HG02884 (cell line): ENCODE measurements around the gene DIP2C.
"Not testable (repeated sequence)": the region's sequence is repeated elsewhere in the genome, so short reads cannot be mapped to it uniquely, and the experiment has no call there.

Experiments
- ATAC-seq: cut with Tn5 transposase; IDR thresholded peaks from one replicate; pipeline ENCODE4 v1.9.1; 2021; ENCODE audit warnings: mild to moderate bottlenecking, moderate library complexity; ENCODE audit not compliant: unreplicated experiment

Gene DIP2C

DNA sequence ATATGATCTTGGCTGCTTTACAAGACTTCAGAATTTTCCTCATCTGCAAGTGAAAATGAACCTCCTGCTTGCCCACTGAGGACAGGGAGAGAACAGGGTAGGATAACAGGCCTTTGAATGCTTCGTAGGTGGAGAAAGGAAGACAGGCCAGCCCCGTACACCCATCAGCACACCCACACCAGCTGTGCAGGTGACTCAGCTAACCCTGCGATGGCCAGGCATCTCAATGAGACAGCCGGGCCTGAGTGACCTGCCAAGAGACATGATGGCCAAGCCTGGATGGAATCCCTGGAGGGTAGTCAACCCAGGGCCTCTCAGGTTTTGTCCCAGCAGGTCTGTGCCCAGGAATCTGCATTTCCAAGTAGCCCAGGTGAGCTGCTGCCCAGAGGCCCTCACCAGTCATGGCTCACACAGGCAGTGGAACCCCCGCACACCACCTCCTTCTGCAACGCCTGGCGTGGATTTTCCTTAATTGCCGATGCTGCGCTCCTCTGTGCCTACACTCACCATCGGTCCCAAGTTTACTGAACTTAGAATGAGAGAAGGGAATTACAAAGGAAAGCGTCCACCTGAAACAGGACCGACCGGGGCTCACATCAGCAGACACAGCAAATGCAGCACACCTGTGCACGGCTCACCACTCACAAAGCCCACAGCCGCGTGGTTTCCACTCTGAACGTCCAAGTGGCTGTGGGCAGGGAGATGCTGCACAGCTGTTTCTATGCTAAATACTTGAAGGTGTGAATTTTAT is 163.7 kb downstream of the DIP2C start:
- no peak for ATAC-seq

DNA sequence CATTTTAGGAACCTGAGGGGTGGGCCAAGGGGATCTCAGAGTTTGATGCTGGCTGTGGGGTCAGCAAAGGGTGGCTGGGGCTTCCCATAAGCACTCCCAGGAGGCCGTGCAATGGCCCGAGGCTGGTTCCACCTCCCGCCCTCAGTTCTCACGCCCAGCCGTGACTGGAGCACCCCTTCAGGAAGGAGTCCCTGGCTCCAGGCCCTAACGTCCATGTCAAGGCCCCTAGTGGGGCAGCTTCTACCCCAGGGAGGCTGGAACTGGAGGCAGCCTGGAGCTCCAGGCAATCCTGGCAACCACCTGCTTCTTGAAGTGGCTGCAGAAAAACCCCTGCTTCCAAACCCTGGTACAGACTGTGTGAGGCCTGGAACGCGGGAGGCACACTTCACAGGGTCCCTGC is 165.5 kb downstream of the DIP2C start:
- ATAC-seq, result no peak

DNA sequence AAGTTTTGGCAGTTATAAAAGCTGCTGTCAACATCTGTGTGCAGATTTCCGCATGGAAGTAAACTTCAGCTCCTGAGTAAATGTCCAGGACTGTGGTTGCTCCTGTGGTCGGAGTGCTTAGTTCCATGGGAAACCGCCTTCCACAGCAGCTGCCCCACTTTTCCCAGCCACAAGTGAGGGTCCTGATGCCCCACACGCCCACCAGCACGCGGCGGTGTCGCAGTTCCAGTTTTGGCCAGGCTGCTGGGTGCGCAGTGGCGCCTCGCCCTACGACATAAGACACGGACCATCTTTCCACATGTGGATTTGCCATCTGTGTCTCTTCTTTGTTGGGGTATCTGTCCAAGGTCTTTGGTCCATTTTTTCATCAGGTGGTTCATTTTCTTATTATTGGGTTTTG is 167.1 kb downstream of the DIP2C start:
- no peak for ATAC-seq

DNA sequence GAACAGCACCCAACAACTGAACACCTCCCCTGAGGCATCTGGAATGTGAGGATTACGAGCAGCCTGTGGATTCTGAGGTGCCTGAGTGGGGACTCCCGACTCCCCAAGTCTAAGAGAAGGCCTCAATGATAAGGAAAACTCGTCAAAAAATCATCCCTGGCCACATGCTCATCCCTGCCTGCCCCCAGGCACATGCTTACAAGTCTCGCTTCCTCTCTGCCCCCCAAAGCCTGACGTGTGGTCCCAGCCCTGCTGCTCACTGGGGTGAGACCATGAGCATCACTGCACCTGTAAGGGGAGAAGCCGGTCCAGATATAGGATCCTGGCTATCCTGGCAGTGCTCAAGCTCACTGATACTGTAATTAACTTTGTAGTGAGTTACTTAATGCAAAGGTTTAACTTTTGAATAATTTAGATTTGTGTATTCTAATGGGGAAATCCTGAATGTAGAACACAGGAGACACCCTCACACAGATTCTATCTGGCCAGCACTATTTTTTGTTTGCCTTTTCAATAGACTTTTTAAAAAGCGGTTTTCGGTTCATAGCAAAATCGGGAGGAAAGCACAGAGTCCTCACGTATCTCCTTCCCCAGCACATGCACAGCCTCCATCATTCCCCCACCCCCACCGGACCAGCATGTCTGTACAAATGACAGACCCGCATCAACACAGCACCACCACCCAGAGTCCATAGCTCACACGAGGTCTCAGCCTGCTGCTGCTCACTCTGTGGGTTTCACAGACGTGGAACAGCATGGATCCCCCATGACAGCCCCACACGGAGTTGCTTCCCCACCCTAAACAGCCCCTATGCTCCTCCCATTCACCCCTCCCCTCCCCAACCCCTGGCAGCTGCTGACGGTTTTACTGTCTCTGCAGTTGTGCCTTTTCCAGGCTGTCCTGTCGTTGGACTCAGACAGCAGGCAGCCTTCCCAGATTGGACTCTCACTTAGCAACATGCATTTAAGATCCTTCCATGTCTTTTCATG is 167.9 kb downstream of the DIP2C start:
- no peak for ATAC-seq

DNA sequence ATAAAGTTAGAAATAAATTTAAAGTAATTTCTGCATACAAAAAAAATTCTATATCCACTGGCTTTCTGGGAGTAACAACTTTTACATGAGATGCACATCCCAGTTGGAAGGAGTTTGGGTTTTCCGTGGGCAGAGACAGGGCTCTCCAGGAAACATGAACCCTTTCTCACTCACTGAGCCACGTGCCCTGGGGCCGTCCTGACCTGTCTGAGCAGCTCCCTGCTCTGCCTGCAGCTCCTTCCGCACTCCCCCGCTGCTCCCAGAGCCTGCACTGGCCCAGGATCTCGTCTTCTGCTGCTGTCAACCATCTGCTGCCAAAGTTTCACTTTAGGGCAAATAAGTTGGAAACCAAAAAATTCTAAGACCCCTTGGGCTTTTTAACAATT is 169.1 kb downstream of the DIP2C start:
- ATAC-seq, result no peak

DNA sequence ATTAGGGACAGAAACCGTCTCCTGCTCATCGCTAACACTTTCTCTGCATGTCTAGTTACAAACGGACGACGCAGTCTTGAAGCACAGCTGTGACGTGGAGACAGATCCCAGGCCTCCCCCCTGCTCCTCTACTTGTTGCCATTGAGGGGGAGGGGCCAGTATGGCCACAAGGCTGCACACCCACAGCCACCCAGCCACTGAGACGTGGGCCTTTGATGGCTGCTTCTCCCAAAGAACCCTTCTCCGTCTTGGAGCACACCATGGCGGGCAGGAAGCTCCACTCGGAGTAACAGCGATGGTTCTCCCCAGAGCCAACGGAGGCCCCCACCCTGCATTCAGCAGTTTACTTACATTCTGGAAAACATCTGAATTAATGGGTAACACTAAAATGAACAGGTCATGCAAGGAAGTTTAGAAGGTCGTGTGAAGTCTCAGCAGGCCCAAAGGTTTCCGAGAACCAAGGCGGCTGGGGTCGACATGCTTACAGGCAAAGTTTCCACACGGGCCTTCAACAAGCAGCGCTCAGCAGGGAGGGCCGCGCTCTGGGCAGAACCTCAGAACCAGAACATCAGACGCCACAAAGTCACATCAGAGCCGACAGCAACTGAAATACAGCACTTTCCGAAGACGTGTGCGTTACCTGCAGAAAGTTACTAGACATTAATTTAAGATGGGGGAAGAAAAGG is 169.6 kb downstream of the DIP2C start:
- no peak for ATAC-seq

DNA sequence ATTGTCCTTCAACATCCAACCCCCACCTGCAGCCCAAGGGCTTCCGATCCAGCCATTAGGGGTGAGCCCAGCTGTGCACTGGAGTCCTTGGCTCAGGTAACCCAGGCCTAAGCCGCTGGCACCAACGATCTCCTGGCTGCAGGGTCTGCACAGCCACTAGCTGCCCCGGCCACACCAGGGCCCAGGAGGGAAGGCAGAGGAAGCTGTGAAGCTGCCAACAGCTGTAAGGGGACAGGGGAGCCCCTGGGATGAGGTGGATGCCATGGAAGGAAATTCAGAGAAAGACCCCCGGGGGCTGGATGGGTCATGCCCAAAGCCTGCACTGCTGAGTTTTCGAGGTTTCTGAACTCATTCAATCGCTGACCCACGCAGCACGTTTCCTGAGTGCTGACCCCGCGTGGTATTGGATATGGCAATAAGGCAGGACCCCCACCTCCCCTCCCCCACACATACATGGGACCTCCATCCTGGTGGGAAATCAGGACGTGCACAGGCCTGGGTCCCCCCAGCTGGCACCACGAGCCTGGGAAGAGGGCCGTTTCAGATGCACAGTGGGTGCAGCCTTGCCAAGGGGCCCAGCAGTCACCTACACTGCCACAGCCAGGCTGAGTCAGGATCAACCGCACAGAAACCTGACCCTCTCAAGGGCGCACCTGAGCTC is 170.3 kb downstream of the DIP2C start:
- no peak for ATAC-seq

DNA sequence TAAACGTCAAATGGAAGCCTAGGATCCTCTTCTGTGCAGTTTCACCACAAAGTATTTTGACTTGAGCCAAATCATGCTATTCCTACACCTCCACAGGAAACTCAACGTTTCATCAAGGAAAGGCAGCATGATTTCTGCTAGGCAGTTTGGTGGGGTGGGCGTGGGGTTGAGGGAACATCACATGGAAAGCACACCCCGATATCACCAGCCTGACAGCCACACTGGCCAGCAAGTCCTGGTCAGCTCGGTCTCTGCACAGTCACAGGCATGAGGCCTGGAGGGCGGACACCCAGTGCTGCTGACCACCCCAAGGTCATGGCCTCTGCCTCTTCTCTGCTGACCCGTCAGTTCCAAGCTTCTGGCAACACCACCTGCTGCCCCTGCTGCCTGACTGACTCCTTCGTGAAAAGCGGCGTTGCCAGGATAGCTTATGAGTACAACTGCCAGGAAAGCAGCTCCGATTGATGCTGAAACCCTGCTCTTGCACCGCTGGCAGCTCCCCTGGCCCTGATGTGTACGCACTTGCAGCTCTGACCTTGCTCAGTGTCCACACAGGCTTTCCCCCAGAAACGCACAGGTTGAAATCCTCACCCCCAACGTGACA is 171.5 kb downstream of the DIP2C start:
- ATAC-seq, result no peak

DNA sequence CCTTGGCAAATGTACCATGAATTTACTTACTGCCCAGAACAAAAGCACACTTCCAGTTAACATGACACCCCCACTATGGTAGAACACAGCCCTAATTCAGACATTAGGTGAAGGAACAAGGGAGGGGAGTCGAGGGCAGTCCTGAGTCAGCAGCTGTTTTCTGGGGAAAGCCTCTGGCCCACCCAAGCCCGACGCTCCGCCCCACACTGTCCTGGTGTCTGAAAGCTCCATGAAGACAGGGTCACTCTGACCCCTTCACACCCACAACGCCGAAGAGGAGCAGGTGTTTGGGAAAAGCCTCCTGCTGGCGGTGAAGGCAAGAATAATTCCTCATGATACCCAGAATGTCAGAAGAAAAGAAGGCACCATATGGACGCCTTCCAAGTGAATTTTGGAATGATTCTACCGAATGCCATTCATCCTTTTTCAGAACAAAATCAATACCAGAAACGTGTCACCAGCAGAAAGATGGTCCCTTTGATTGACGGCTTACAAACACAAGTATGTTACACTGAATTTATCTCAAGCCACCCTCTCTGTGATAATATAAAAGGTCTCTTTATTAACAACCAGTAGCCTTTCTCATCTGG is 172.1 kb downstream of the DIP2C start:
- ATAC-seq, result no peak

DNA sequence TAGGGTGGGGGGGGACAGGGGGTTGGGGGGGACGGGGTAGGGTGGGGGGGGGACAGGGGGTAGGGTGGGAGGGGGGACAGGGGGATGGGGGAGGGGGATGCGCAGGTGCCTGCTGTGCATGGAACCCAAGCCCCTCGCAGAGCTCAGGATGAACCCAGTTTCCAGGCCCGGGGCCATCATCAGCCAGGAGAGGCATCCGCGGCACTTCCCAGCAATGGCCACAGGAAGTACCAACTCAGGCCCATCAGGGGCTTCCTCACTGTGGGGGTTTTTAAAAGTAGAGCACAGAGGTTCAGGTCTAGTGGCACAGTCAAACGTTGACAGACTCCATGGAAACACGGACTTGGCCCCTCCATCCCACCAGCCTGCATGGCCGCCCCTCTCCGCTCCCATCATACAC is 172.7 kb downstream of the DIP2C start:
- no peak for ATAC-seq

DNA sequence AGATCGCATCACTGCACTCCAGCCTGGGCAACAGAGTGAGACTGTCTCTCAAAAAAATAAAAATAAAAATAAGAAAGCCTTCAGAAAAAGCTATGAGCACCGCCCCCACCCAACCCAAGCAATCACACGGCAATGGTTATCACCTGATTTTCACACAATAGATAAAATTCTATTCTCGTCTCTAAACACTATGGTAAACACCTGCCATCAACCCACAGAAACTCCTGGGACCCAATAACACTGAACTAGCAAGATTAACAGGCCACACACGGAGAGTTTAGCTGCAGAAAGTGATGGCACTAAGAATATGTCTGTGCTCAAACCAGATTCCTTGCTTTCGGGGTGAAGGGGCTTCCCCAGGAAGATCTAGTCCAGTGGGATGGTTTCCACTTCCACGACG is 173.8 kb downstream of the DIP2C start:
- ATAC-seq, result no peak

DNA sequence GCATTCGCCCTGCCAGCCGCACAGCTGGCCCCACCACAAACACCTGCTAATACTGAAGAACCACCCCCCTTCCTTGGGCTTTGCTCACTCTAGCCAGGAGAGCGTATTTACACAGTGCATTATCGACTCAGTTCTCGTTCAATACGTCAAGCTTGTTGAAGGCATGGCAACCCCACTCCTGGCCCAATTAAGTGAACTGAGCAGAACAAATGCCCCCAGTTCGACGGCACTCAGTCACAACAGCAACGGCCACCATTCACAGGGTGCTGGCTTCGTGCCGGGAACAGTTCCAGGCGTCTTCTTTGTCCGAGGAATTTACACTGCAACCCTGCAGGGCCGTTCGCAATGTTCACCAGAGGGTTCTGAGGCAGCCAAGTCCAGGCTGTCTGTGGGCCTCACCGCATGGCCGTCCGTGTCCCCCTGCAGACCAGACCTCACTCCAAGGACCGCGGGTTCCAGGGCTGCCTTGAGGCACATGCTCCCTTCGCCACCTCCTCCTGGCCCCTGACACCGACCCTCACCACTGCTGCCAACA is 175.3 kb downstream of the DIP2C start:
- ATAC-seq, result no peak

DNA sequence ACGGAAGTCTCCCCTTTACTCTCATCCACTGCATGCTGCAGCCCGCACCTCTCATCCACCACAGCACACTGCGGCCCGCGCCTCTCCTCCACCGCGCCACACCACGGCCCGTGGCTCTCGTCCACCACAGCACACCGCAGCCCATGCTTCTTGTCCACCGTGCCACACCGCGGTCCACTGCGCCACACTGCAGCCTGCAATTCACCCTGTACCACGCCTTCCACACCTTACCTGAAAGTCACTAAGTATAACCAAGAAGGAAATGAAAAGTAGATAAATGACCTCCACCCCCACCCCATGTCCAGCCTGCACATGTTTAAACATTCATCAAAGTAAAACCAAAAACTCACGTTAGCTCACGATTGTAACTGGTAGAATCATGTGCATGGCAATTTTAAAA is 176.1 kb downstream of the DIP2C start:
- ATAC-seq, result no peak

DNA sequence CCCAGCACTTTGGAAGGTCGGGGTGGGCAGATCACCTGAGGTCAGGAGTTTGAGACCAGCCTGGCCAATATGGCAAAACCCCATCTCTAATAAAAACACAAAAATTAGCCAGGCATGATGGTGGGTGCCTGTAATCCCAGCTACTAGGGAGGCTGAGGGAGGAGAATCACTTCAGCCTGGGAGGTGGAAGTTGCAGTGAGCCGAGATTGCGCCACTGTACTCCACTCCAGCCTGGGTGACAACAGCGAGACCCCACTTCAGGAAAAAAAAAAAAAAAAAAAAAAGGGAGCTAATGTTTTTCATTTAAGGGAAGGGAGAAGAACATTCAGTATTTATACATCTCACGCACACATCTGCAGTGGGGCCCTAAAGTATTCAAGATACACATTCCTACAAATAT is 176.8 kb downstream of the DIP2C start:
- not testable (repeated sequence) for ATAC-seq

DNA sequence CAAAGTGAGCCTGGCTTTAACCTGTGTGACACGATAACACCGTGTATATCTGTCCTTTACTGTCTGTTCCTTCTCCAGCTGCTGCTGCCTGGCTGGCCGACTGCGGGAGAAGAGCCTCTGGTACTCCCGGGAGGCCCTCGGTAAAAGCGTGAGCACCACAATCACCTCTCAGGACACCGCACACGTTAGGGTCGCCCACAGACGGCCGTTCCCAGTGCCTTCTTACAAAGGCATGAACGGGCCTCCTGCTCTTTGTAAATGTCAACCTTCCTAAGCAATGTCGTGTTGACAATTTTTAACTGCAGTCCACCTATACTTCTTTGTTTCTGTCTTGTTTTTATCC is 177.6 kb downstream of the DIP2C start:
- ATAC-seq, result no peak

DNA sequence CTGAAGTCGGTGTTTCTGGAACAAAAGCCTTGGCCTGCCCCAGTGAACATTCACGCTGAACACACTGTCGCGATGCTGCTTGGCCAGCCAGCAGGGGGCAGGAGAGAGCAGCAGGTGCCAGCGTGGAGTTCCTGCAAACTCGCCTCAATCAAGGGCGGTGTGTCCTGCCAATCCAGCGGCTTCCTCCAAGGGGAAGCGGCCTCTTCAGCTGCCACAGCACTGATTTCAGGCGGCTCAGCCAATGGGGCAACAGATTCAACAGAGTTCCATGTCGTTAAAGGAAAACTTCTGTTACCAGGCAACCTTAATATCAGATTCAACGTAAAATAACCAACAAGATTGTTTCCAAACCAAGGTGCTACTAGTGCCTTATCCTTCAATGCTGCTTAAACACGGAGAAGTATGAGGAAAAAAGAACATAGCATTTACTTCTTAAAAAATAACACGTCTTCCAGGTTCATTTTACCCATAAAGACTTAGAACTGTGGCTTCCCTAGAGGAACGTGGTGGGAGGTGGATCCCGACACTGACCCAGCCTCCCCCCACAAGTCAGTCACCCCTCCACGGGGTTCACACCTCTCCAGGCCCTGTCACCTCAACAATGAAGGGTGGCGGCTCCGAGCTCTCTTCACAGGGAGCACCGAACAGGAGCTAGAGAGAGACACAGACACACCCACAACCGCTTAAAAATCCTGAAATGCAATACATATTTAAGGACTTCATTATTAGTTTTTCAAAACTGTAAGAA is 178.2 kb downstream of the DIP2C start:
- ATAC-seq, result peak; percentile 69

DNA sequence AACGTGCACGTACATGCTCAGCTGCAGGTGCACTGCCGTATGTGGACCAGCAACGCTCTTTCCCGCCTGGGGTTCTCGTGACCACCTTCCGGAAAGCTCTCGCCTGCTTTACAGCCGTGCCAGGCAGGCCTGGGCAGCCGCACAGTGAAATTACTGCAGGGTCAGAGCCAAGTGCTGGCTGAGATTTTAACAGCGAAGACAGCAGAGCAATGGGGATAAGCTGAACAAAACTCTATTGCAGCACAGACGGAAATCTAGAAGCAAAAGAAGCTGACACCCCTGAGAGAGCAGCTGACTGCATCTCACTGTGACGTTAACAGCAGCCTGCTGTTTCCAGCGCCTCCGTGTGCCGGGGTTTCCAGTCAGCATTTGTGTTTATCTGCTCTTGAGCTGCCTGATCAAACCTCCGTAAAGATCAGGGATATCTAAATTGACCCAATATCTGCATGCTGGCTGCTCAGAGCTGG is 179.0 kb downstream of the DIP2C start:
- ATAC-seq, result no peak

DNA sequence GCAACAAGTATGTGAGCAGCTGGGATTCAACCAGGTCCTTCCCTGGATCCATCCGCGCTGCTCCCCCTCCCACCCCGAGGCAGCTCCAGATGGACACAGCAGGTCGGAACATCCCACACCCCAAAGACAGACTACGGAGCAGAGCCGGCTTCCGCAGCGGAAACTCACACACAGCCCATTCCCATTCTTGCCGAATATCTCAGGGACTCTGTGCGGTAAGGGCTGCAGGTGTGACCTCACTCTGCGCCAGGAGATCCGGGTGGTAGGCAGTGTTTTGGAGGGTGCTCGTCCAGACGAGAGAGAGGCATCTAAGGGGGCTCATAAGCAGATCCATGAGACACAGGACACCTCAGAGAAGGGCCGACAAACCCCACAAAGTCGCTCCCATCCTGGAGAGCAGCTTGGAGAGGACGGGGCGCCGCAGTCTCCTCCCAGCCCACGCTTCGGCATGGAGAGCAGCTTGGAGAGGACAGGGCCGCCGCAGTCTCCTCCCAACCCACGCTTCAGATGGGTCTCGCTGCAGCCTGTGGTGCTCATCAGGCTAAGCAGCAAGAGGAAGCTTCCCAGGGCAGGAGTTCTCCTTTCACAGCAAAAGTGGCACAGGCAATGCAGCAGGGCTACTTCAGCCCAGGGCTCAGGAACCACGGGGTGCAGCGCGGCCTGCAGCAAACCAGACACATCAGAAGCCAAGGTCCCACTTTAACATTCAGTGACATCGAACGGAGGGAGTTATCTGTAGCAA is 179.9 kb downstream of the DIP2C start:
- no peak for ATAC-seq

DNA sequence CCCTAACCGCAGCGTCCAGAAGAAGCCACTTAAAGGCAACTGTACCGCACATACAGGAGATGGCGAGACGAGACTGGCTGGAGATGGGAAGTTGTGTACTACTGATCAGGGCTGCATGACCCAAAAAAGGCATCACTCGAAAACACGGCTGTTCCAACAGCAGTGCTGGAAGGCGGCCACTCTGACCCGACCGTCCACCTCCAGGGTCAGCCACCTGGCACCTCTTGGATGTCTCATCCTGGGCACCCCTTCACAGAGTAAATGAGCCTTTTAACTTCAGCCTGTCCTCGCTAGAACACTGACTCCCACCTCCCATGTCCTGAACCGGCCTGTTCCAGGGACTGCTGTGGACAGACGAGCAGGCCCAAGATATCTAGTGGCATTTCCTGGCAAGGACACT is 180.7 kb downstream of the DIP2C start:
- ATAC-seq, result no peak
